Stomach (tissue), 9 donors: ENCODE measurements around the gene IFT172. TPM values are rescaled to one million over a fixed set of nuclear protein-coding genes. Genes with fewer than 3 reads are reported as not detected.
A peak's percentile ranks its signal among the peaks of the same experiment; 100 is the strongest.

Source experiments
- DNase-seq, 2 donors: peaks; one replicate each; pipeline versions ENCODE4 v3.0.0 to v3.0.0-alpha.2; 2013 to 2019
- H3K27ac ChIP-seq, 5 donors: fragments of 200-600 bp in 4 of 5; sonication (generic) in 4 of 5; one replicate each; pipeline ENCODE4 v1.5.1; 2013 to 2019; ENCODE audit warnings: mild to moderate bottlenecking in 1 of 5, moderate library complexity in 1 of 5
- H3K27me3 ChIP-seq, 3 donors: fragments of 200-600 bp; sonication (generic); one replicate each; pipeline ENCODE4 v1.5.1; 2017 to 2019; ENCODE audit warnings: mixed run types in 1 of 3
- H3K36me3 ChIP-seq, 4 donors: fragments of 200-600 bp; sonication (generic); 1 replicate in 3 of 4; 2 replicates in 1 of 4; pipeline ENCODE4 v1.5.1; 2016 to 2019
- H3K4me1 ChIP-seq, 4 donors: fragments of 200-600 bp; sonication (generic); one replicate each; pipeline ENCODE4 v1.5.1; 2016 to 2019
- H3K4me3 ChIP-seq, 4 donors: fragments of 200-600 bp; sonication (generic) in 3 of 4; one replicate each; pipeline ENCODE4 v1.5.1; 2016 to 2019; ENCODE audit warnings: mild to moderate bottlenecking in 1 of 4
- H3K9me3 ChIP-seq, 4 donors: fragments of 200-600 bp; sonication (generic); one replicate each; pipeline ENCODE4 v1.5.1; 2016 to 2019
- EP300 ChIP-seq: sonication (generic); formaldehyde crosslinking; IDR thresholded peaks from one replicate; pipeline ENCODE4 v1.6.1; 2017; ENCODE audit warnings: antibody characterized with exemption
- POLR2A ChIP-seq, 4 donors: fragments of 450-650 bp; IDR thresholded peaks; one replicate each; pipeline ENCODE4 v1.6.1; 2016; ENCODE audit warnings: antibody characterized with exemption in 4 of 4, control low read depth in 2 of 4, mild to moderate bottlenecking in 1 of 4, moderate library complexity in 1 of 4
- POLR2AphosphoS5 ChIP-seq, 3 donors: sonication (generic); formaldehyde crosslinking; IDR thresholded peaks; one replicate each; pipeline ENCODE4 v1.6.1; 2016; ENCODE audit warnings: antibody characterized with exemption in 3 of 3
- WGBS, 5 donors: extraction: QIAGEN DNeasy Blood & Tissue Kit in 3 of 5; methylation state at CpG; one replicate each; pipeline versions ENCODE4 v1.1.5 to v1.1.7; 2013 to 2018; 5-methylcytosine and 5-hydroxymethylcytosine counted together
- intact Hi-C: fragments of 100-400 bp; cut with DNase I; formaldehyde crosslinking; loops from one replicate; pipeline ENCODE4 v1.15.1; 2023; ENCODE audit warnings: low total_unique reads
- polyA plus RNA-seq, 3 donors: library from polyadenylated mRNA; stranded (reverse); fragments of 200-250 nt; gene quantifications; one replicate each; pipeline ENCODE4 v1.2.3, GENCODE V29; 2013
- total RNA-seq, 5 donors: library from RNA; depleted of rRNA; stranded (reverse); fragments of >200 nt; gene quantifications; one replicate each; pipeline versions ENCODE4 v1.1.0 to v1.2.3, GENCODE V29; 2014 to 2016
- TF ChIP-seq, protein P1 (sequence below), 7 experiments: fragments of 450-650 bp in 4 of 7; fragments of 200-600 bp in 3 of 7; sonication (generic) in 3 of 7; IDR thresholded peaks; one replicate each; pipeline ENCODE4 v1.5.1; 2016 to 2019; ENCODE audit warnings: antibody characterized with exemption in 7 of 7, control low read depth in 2 of 7, mild to moderate bottlenecking in 1 of 7
- donor health status: healthy with polysubstance abuse.
- donor health status: Bipolar disorder and iron deficiency.
- donor health status: healthy.

The IFT172 gene
- total and polyA plus RNA-seq, 8 donors: 7.4 to 88.1 (median 37.2) TPM

DNA sequence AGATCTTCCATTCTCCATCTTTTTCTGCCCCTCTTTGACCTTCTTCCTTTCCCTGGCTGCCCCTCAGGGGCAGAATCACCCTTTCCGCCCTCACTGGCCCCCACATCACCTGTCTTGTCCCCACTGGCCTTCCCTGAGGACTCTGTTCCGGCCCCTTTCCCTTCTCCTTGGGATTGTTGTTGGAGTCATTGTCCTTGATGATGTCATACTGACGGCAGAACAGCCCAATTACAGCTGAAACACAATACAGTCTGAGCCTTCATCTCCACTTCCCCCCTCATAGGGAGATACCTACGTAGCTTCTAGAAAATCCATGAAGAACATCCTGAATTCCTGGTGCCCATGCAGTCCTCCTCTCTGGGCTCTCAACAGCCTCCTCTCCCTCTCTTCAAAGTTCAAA is 3.0 kb upstream of the IFT172 start:
- no peak for DNase-seq
- peaks cover 0 to 7% (median 0%) of the 10 kb centered on the region in 4 donors for H3K36me3 ChIP-seq
- H3K4me1 ChIP-seq: peaks cover 6 to 52% (median 44%) of the 10 kb centered on the region in 4 donors
- 90 to 92% (median 90%) methylated on average over 4 of the region's 4 CpGs for WGBS, 5 donors
- H3K9me3 ChIP-seq: no peaks in the 10 kb centered on the region
- H3K27ac ChIP-seq: no peak overlapping the region
- H3K27me3 ChIP-seq: peaks cover 0 to 23% (median 3%) of the 10 kb centered on the region in 3 donors
- no peak overlapping the region for H3K4me3 ChIP-seq
- TF ChIP-seq POLR2A (IDR thresholded peaks at IDR 0.05): no peak
- TF ChIP-seq POLR2AphosphoS5 (IDR thresholded peaks at IDR 0.05): no peak
- TF ChIP-seq, protein P1, sequence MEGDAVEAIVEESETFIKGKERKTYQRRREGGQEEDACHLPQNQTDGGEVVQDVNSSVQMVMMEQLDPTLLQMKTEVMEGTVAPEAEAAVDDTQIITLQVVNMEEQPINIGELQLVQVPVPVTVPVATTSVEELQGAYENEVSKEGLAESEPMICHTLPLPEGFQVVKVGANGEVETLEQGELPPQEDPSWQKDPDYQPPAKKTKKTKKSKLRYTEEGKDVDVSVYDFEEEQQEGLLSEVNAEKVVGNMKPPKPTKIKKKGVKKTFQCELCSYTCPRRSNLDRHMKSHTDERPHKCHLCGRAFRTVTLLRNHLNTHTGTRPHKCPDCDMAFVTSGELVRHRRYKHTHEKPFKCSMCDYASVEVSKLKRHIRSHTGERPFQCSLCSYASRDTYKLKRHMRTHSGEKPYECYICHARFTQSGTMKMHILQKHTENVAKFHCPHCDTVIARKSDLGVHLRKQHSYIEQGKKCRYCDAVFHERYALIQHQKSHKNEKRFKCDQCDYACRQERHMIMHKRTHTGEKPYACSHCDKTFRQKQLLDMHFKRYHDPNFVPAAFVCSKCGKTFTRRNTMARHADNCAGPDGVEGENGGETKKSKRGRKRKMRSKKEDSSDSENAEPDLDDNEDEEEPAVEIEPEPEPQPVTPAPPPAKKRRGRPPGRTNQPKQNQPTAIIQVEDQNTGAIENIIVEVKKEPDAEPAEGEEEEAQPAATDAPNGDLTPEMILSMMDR (IDR thresholded peaks at IDR 0.05): no peak
- no peak for TF ChIP-seq EP300
- intact Hi-C loops: no loop called here

DNA sequence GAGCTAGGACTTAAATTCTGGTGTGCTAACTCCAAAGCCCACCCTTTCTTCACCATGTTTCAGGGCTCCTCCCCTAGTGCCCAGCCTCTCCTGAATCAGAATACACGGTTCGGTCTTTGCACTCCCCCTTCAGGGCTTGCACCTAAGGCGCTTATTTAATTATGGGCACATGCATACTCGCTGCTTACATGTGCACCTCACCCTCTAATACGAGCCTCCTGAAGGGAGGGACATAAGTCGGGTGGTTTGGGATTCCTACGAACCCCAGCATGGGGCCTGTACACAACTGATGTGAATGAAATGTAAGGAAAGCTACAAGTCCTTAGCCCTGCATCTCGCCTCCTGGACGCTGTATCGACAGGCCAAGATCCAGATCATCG is 435 bp downstream of the IFT172 start:
- Histone ChIP-seq H3K4me3 (peak overlapping the region; percentile 55 to 66 (median 58)), H3K27me3 (peaks cover 0 to 4% (median 0%) of the 10 kb centered on the region in 3 donors), H3K9me3 (no peaks in the 10 kb centered on the region), H3K27ac (peak overlapping the region; percentile 6 to 87 (median 77)), H3K4me1 (peaks cover 6 to 36% (median 25%) of the 10 kb centered on the region in 4 donors), H3K36me3 (peaks cover 0 to 23% (median 12%) of the 10 kb centered on the region in 4 donors)
- intact Hi-C loops: no loop called here
- TF ChIP-seq POLR2A (IDR thresholded peaks at IDR 0.05) (no peak), POLR2AphosphoS5 (IDR thresholded peaks at IDR 0.05) (no peak), EP300 (no peak)
- TF ChIP-seq, protein P1 (IDR thresholded peaks at IDR 0.05): no peak
- peak in 1 of 2 donors; percentile 62 for DNase-seq
- WGBS, 5 donors: 1 to 3% (median 3%) methylated on average over 11 of the region's 11 CpGs

DNA sequence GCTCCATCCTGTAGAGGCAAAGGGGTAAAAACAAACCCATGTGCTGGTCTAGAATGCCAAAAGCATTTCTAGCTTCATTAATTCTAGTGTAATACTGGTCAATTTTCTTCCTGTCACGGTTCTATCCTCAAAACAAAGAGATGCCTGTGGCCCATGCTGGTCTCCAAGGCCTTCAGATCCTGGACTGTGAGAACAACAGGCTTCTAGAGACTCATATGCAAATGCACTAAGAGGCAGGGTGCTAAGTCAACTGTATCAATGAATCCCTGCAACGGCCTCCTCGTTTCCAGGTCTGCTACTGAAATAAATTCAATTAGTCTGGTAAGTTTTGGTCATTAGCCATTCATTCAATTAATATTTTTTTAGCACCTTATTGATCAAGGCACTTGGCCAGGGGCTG is 4.0 kb downstream of the IFT172 start:
- no peak overlapping the region for H3K4me3 ChIP-seq
- TF ChIP-seq, protein P1 (IDR thresholded peaks at IDR 0.05): no peak
- no peak for TF ChIP-seq EP300
- TF ChIP-seq POLR2A (IDR thresholded peaks at IDR 0.05): no peak
- TF ChIP-seq POLR2AphosphoS5 (IDR thresholded peaks at IDR 0.05): no peak
- intact Hi-C loops: no loop called here
- H3K4me1 ChIP-seq: peaks cover 6 to 34% (median 23%) of the 10 kb centered on the region in 4 donors
- DNase-seq: no peak
- H3K36me3 ChIP-seq: peaks cover 6 to 52% (median 45%) of the 10 kb centered on the region in 4 donors
- 68 to 82% (median 72%) methylated on average over 3 of the region's 3 CpGs for WGBS, 5 donors
- no peak overlapping the region for H3K27ac ChIP-seq
- H3K27me3 ChIP-seq: no peaks in the 10 kb centered on the region
- no peaks in the 10 kb centered on the region for H3K9me3 ChIP-seq

DNA sequence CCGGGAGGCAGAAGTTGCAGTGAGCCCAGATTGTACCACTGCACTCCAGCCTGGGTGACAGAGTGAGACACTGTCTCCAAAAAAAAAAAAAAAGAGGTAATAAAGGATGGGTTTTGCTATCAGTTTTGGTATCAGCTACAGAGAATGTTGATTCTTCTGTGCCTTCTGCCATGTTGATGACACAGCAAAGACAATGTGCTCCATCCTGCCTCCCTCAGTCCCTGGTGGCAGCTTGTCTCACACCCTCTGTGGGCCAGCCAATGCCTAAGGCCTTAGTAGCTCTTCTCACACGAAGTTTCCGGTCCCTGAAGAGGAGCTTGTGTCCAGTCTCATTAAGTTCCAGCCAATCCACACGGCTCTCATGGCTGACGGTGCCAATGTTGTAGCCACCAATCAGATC is 17.6 kb downstream of the IFT172 start:
- H3K4me3 ChIP-seq: no peak overlapping the region
- no peaks in the 10 kb centered on the region for H3K27me3 ChIP-seq
- H3K9me3 ChIP-seq: no peaks in the 10 kb centered on the region
- H3K4me1 ChIP-seq: no peaks in the 10 kb centered on the region
- H3K27ac ChIP-seq: no peak overlapping the region
- intact Hi-C loops: no loop called here
- TF ChIP-seq POLR2AphosphoS5 (IDR thresholded peaks at IDR 0.05): no peak
- TF ChIP-seq, protein P1 (IDR thresholded peaks at IDR 0.05): no peak
- TF ChIP-seq EP300: no peak
- no peak for TF ChIP-seq POLR2A (IDR thresholded peaks at IDR 0.05)
- WGBS, 5 donors: 86 to 94% (median 90%) methylated on average over 5 of the region's 5 CpGs
- no peak for DNase-seq
- peaks cover 15 to 83% (median 61%) of the 10 kb centered on the region in 4 donors for H3K36me3 ChIP-seq
